ENCODE data around the gene DPP10. TPM values are rescaled to one million over a fixed set of nuclear protein-coding genes. Genes with fewer than 3 reads are reported as not detected.

Gene DPP10
- total RNA-seq, 4 donors from 2014 or later, result 0.13 to 2.8 (median 0.48) TPM; not detected in 1

DNA sequence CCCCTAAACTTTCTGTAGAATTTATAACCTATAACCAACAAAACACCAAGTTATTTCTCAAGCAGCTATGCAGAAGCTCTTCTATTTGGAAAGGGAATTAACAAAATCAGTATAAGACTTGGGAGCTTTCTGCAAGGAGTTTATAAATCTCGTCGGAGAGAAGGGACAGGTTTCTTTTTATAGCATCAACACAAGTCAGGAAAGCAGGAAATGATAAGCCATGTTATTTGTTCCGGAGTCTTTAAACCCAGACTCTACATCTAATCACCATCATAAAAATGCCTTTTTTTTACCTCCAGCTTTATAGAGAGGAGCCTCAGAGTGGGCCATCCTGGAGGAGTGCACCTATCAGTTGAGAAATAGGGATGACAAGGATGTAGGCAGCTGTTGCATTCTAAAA is 137.1 kb downstream of the DPP10 start:
- TF ChIP-seq, protein P1, sequence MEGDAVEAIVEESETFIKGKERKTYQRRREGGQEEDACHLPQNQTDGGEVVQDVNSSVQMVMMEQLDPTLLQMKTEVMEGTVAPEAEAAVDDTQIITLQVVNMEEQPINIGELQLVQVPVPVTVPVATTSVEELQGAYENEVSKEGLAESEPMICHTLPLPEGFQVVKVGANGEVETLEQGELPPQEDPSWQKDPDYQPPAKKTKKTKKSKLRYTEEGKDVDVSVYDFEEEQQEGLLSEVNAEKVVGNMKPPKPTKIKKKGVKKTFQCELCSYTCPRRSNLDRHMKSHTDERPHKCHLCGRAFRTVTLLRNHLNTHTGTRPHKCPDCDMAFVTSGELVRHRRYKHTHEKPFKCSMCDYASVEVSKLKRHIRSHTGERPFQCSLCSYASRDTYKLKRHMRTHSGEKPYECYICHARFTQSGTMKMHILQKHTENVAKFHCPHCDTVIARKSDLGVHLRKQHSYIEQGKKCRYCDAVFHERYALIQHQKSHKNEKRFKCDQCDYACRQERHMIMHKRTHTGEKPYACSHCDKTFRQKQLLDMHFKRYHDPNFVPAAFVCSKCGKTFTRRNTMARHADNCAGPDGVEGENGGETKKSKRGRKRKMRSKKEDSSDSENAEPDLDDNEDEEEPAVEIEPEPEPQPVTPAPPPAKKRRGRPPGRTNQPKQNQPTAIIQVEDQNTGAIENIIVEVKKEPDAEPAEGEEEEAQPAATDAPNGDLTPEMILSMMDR (IDR thresholded peaks at IDR 0.05), result no peak
- DNase-seq (ENCODE audit: low spot score) (no peak), ATAC-seq (ENCODE audit: low FRiP score) (no peak)

DNA sequence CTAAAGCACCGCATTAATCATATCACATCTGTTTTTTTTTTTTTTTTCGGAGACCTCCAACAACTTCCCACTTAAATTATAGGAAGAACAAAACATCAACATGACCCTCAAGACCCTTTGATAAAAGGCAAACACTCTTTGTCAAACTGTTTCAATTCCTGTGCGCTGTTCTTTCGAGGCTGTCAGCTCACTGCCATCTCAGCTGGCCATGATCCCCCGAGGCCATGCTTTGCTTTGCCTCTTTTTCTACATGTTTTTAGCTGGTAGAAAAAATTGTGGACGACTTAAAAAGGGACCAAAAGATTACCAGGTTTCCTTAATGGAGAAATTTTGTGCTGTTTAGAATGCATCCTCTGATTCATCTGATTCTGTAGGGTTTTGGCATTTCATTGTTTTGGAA is 138.2 kb downstream of the DPP10 start:
- ATAC-seq (ENCODE audit: low FRiP score) (no peak), DNase-seq (ENCODE audit: low spot score) (no peak)
- TF ChIP-seq, protein P1 (IDR thresholded peaks at IDR 0.05), result no peak

DNA sequence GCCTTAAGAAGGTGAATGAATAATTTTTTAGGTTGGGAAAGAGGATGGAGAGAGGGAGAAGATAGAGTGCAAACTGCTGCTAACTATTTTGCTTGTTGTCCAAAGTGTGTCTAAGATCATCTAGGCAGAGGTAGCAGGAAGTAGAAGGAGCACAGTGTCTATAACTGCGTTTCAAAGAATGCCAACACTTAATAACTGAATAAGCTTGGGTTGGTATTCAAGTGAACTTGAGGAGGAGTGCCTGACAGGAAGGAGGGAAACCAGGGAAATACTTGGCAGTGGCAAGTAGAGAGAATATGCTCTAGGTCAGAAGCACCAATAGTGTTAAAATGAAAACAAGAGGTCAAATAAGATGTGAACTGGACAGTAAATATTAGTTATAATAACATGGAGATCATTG is 155.9 kb downstream of the DPP10 start:
- DNase-seq (ENCODE audit: low spot score) (no peak), ATAC-seq (ENCODE audit: low FRiP score) (no peak)
- TF ChIP-seq, protein P1 (IDR thresholded peaks at IDR 0.05), result no peak

DNA sequence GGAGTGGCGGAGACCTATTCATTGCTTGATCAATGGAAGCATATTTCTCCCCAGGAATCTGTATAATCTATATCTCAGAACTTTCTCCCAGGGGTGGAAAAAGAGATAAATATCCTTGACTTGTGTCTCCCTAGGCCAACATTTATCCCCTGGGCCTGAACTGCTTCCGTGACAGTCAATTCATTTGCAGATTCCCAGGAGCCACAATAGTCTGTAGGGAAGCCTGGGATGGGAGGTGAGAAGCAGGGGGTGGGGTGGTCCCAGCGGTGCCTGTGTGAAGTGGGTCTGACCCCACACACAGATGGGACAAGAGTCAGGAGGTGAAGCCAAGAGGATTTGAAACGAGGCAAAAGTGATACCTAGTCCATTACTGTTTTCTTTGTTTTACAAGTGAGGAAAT is 166.8 kb downstream of the DPP10 start:
- ATAC-seq (ENCODE audit: low FRiP score), result no peak
- DNase-seq (ENCODE audit: low spot score), result no peak
- TF ChIP-seq, protein P1 (IDR thresholded peaks at IDR 0.05), result no peak

DNA sequence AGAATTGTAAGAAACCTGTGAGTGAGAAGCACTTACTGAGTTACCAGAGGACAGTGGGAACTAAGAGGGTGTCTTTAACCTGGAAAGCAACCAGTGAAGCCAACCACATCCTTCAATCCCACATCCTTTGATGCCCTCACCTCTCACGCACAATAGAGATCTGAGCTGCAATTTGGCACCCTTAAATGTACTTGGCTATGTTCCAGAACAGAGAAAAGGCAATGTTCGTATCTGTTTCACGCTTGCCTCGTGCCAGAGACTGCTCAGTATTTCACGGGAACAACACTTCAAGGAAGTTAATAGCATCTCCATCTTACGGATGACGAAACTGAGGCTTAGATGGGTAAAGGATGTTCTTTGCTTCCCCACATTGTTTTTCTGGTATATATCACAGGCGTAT is 167.4 kb downstream of the DPP10 start:
- DNase-seq (ENCODE audit: low spot score) (no peak), ATAC-seq (ENCODE audit: low FRiP score) (no peak)
- TF ChIP-seq, protein P1 (IDR thresholded peaks at IDR 0.05), result no peak

DNA sequence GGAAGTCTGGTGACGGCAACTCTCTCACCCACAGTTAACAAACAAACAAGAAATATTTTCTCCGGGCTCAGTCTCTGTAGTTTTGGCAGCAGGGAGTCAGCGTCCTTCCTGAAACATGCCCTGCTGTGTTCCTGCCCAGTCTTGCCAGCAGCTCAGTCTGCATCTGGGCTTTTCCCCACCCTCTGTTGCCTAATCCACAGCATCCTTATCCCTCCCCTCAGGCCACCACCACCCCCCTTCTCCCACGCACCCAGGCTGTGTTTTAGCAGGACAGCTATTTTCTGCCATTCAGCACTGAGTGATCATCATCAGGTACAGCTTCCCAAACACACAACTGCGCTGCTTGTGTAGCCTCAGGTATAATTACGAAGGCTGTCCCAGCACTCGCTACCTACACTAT is 168.2 kb downstream of the DPP10 start:
- TF ChIP-seq, protein P1 (IDR thresholded peaks at IDR 0.05), result no peak
- ATAC-seq (ENCODE audit: low FRiP score) (no peak), DNase-seq (ENCODE audit: low spot score) (no peak)

DNA sequence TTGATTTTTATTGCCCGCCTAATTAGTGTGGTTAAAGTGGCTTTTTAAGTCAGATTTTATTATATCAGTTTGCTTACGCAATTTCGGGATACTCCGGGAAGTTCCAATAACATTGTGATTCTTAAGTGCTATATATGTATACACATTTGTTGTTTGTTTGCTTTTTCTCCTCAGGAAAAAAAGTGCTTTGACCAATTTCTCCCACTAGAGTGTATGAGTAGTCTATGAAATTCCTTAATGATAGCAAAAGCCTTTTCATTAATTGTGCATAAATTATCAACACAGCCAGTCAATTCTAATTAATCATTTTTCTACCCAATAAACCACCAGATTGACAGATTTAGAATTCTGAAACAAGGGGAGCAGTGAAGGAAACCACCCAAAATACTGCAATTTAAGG is 172.2 kb downstream of the DPP10 start:
- no peak for ATAC-seq (ENCODE audit: low FRiP score)
- no peak for DNase-seq (ENCODE audit: low spot score)
- TF ChIP-seq, protein P1 (IDR thresholded peaks at IDR 0.05), result no peak

Data from omental fat pad (tissue), 4 donors.